ENCODE measurements around the gene HNRNPUL2. TPM values are rescaled to one million over a fixed set of nuclear protein-coding genes. Genes with fewer than 3 reads are reported as not detected.

Gene HNRNPUL2
- total RNA-seq, 3 donors from 2014 or later (not counting 1 experiment from before 2014, with no cell fraction given): 58.0 to 73.1 (median 69.3) TPM

- ATAC-seq: no peak
- no peaks in the 10 kb centered on the region for H3K36me3 Mint-ChIP-seq
- peak overlapping the region; percentile 97 for H3K4me3 Mint-ChIP-seq
- Histone ChIP-seq H3K4me1 (ENCODE audit: control insufficient read depth, insufficient read depth, low read length) (peaks cover 50% of the 10 kb centered on the region), H3K9me3 (ENCODE audit: control insufficient read depth, insufficient read depth, low read length) (no peaks in the 10 kb centered on the region), H3K27me3 (ENCODE audit: control insufficient read depth, insufficient read depth, low read length) (no peaks in the 10 kb centered on the region), H3K4me3 (ENCODE audit: low read length) (peak overlapping the region; percentile 72), H3K27ac (ENCODE audit: low read length) (peak overlapping the region; percentile 95), H3K36me3 (ENCODE audit: control insufficient read depth, insufficient read depth, low read length) (peaks cover 16% of the 10 kb centered on the region)
- peak overlapping the region; percentile 98 to 99 for H3K27ac Mint-ChIP-seq
- H3K27me3 Mint-ChIP-seq (ENCODE audit: low read depth in 2 of 2): no peaks in the 10 kb centered on the region
- H3K4me1 Mint-ChIP-seq: peaks cover 36 to 50% of the 10 kb centered on the region in 2 donors
- no peaks in the 10 kb centered on the region for H3K9me3 Mint-ChIP-seq
- 0% methylated on average over 7 of the region's 7 CpGs for WGBS (ENCODE audit: insufficient coverage)
- DNase-seq: peak; percentile 33 to 69
- intact Hi-C loops (cut with micrococcal nuclease): loop anchor here (1.0 to 5.0 kb wide), 6 partner anchors 19 to 136 kb away; partner anchors contain the start of genes EEF1G, EML3, HNRNPUL2 and LBHD1
- no peak for TF ChIP-seq CTCF (IDR thresholded peaks at IDR 0.05)
These were observed 18.5 kb downstream of the HNRNPUL2 start for GRCh38 chr11:62708793-62709192.

GRCh38 chr11:62708392-62708791, 18.9 kb downstream of the HNRNPUL2 start:
- intact Hi-C loops (cut with micrococcal nuclease): loop anchor here (5.0 kb wide), 4 partner anchors 36 to 136 kb away; partner anchors contain the start of genes EEF1G, EML3, LBHD1 and ROM1
- Mint-ChIP-seq H3K27me3 (ENCODE audit: low read depth in 2 of 2) (no peaks in the 10 kb centered on the region), H3K27ac (peak overlapping the region; percentile 98 to 99), H3K4me3 (peak overlapping the region; percentile 97), H3K4me1 (peaks cover 36 to 47% of the 10 kb centered on the region in 2 donors), H3K9me3 (no peaks in the 10 kb centered on the region), H3K36me3 (no peaks in the 10 kb centered on the region)
- Histone ChIP-seq H3K4me1 (ENCODE audit: control insufficient read depth, insufficient read depth, low read length) (peaks cover 50% of the 10 kb centered on the region), H3K9me3 (ENCODE audit: control insufficient read depth, insufficient read depth, low read length) (no peaks in the 10 kb centered on the region), H3K27me3 (ENCODE audit: control insufficient read depth, insufficient read depth, low read length) (no peaks in the 10 kb centered on the region), H3K36me3 (ENCODE audit: control insufficient read depth, insufficient read depth, low read length) (peaks cover 12% of the 10 kb centered on the region), H3K4me3 (ENCODE audit: low read length) (peak overlapping the region; percentile 72), H3K27ac (ENCODE audit: low read length) (peak overlapping the region; percentile 95)
- ATAC-seq: no peak
- no peak for DNase-seq
- no peak for TF ChIP-seq CTCF (IDR thresholded peaks at IDR 0.05)
- WGBS (ENCODE audit: insufficient coverage): 78% methylated on average over 5 of the region's 5 CpGs

GRCh38 chr11:62707277-62707861, 19.9 kb downstream of the HNRNPUL2 start, which contains the start of the genes BSCL2 and GNG3:
Gene BSCL2, minus strand, starts transcription at chr11:62707424. Its CDS starts 229 bp downstream, at chr11:62707195.
Gene GNG3, plus strand, starts transcription at chr11:62707676. Its CDS starts 620 bp downstream, at chr11:62708296.
- H3K27ac Mint-ChIP-seq: peak within 1 kb of the TSS; percentile 98 to 99
- WGBS (ENCODE audit: insufficient coverage): 96% methylated on average over 9 of the region's 10 CpGs
- TF ChIP-seq CTCF (IDR thresholded peaks at IDR 0.05): no peak
- Histone ChIP-seq H3K4me1 (ENCODE audit: control insufficient read depth, insufficient read depth, low read length) (peaks cover 50% of the 10 kb centered on the region), H3K36me3 (ENCODE audit: control insufficient read depth, insufficient read depth, low read length) (peaks cover 6% of the 10 kb centered on the region), H3K27ac (ENCODE audit: low read length) (peak within 1 kb of the TSS; percentile 95), H3K27me3 (ENCODE audit: control insufficient read depth, insufficient read depth, low read length) (no peaks in the 10 kb centered on the region), H3K9me3 (ENCODE audit: control insufficient read depth, insufficient read depth, low read length) (no peaks in the 10 kb centered on the region), H3K4me3 (ENCODE audit: low read length) (peak within 1 kb of the TSS; percentile 70)
- no peaks in the 10 kb centered on the region for H3K27me3 Mint-ChIP-seq (ENCODE audit: low read depth in 2 of 2)
- ATAC-seq: no peak
- H3K4me3 Mint-ChIP-seq: peak within 1 kb of the TSS; percentile 97
- peaks cover 36 to 41% of the 10 kb centered on the region in 2 donors for H3K4me1 Mint-ChIP-seq
- no peak for DNase-seq
- intact Hi-C loops (cut with micrococcal nuclease): loop anchor here (2.0 to 5.0 kb wide), 5 partner anchors 35 to 135 kb away; partner anchors contain the start of genes EEF1G, EML3, LBHD1 and ROM1
- H3K36me3 Mint-ChIP-seq: no peaks in the 10 kb centered on the region
- no peaks in the 10 kb centered on the region for H3K9me3 Mint-ChIP-seq

All from natural killer cell (primary cell).